Kidney (tissue), 14 donors: ENCODE data around the gene CXXC5. TPM values are rescaled to one million over a fixed set of nuclear protein-coding genes. Genes with fewer than 3 reads are reported as not detected.

Source experiments
- DNase-seq, 5 donors: peaks; one replicate each; pipeline ENCODE4 v3.0.0-alpha.2; 2013 to 2020
- FAIRE-seq: peaks from 2 replicates; lab custom pipeline; 2012; peaks lifted over from hg19 to GRCh38; lab: Jason Lieb, UNC
- H3K27ac ChIP-seq, 2 donors: one replicate each; pipeline ENCODE4 v1.7.0; 2013; ENCODE audit warnings: low read depth in 2 of 2, low read length in 2 of 2, inconsistent platforms in 1 of 2
- H3K27me3 ChIP-seq: one replicate; pipeline ENCODE4 v1.7.1; 2013; ENCODE audit warnings: low read length, inconsistent platforms; ENCODE audit not compliant: control insufficient read depth, insufficient read depth
- H3K36me3 ChIP-seq, 3 donors: one replicate each; pipeline versions ENCODE4 v1.7.0 to v1.7.1; 2013; ENCODE audit warnings: low read length in 3 of 3, control low read depth in 1 of 3, inconsistent platforms in 1 of 3; ENCODE audit not compliant: insufficient read depth in 3 of 3, control insufficient read depth in 2 of 3
- H3K4me1 ChIP-seq, 3 donors: one replicate each; pipeline versions ENCODE4 v1.7.0 to v1.7.1; 2013; ENCODE audit warnings: low read length in 3 of 3, inconsistent platforms in 1 of 3, low read depth in 1 of 3; ENCODE audit not compliant: control insufficient read depth in 2 of 3, insufficient read depth in 2 of 3
- H3K4me3 ChIP-seq, 3 donors: one replicate each; pipeline versions ENCODE4 v1.7.0 to v1.8.1; 2013; ENCODE audit warnings: low read length in 3 of 3, control low read depth in 1 of 3, inconsistent platforms in 1 of 3
- H3K9ac ChIP-seq, 3 donors: one replicate each; pipeline versions ENCODE4 v1.7.0 to v1.7.1; 2013; ENCODE audit warnings: low read length in 3 of 3, control low read depth in 1 of 3, inconsistent platforms in 1 of 3
- H3K9me3 ChIP-seq, 3 donors: one replicate each; pipeline versions ENCODE4 v1.7.0 to v1.7.1; 2013; ENCODE audit warnings: low read length in 3 of 3, control low read depth in 1 of 3, inconsistent platforms in 1 of 3; ENCODE audit not compliant: control insufficient read depth in 2 of 3, insufficient read depth in 1 of 3
- CTCF ChIP-seq: IDR thresholded peaks from 3 replicates; pipeline ENCODE4 v1.5.1; 2012; ENCODE audit warnings: mild to moderate bottlenecking, moderate library complexity, borderline replicate concordance; ENCODE audit not compliant: insufficient read depth; ENCODE audit errors: extremely low read depth
- intact Hi-C: fragments of 100-400 bp; cut with DNase I; formaldehyde crosslinking; loops from one replicate; pipeline ENCODE4 v1.11.1; 2022
- polyA plus RNA-seq: library from polyadenylated mRNA; stranded (reverse); fragments of 350-450 nt; fragmentation: Illumina TruSeq; extraction: RNeasy Lipid Tissue Mini Kit (QIAGEN cat#74804); gene quantifications from one replicate; pipeline ENCODE4 v1.2.3, GENCODE V29; 2014; ENCODE audit warnings: low read depth, low replicate concordance; ENCODE audit not compliant: insufficient read depth
- total RNA-seq: library from RNA; stranded (reverse); fragmentation: NEBNext Ultra II Directional; extraction: Animal tissue kit (Norgen Biotek cat#: 25700); gene quantifications from one replicate; pipeline ENCODE4 v1.2.1, GENCODE V29; 2021
- donor health status: control.
- donor health status: control.
- donor health status: control.
- donor health status: control.
- donor health status: control.
- donor health status: DM: yes; HTN: yes; CAD: no.
- donor health status: Normal renal cell carcinoma (clear cell type).

Gene CXXC5
- total and polyA plus RNA-seq, 2 donors from 2014 or later, result 116 to 122 TPM

GRCh38 chr5:139650689-139651042, 2.5 kb downstream of the CXXC5 start:
- H3K27ac ChIP-seq, result peak overlapping the region; percentile 88 to 90
- peak overlapping the region; percentile 27 to 94 (median 32) for H3K9ac ChIP-seq
- peak overlapping the region; percentile 60 to 82 (median 66) for H3K4me3 ChIP-seq
- intact Hi-C loops, result no loop called here
- TF ChIP-seq CTCF, result no peak
- no peaks in the 10 kb centered on the region for H3K27me3 ChIP-seq
- no peaks in the 10 kb centered on the region for H3K36me3 ChIP-seq
- peak in 2 of 5 donors; percentile 48 to 69 for DNase-seq
- no peaks in the 10 kb centered on the region for H3K9me3 ChIP-seq
- H3K4me1 ChIP-seq, result peaks cover 12 to 50% (median 48%) of the 10 kb centered on the region in 3 donors
- no peak for FAIRE-seq

- no peak for FAIRE-seq
- no peak for TF ChIP-seq CTCF
- intact Hi-C loops, result no loop called here
- Histone ChIP-seq H3K4me3 (peak overlapping the region; percentile 60 to 82 (median 66)), H3K4me1 (peaks cover 12 to 53% (median 53%) of the 10 kb centered on the region in 3 donors), H3K9me3 (no peaks in the 10 kb centered on the region), H3K27me3 (no peaks in the 10 kb centered on the region), H3K9ac (peak overlapping the region; percentile 27 to 94 (median 32)), H3K27ac (peak overlapping the region; percentile 88 to 90), H3K36me3 (no peaks in the 10 kb centered on the region)
- peak; percentile 88 to 92 (median 90) for DNase-seq
Observed at GRCh38 chr5:139651043-139651834, 3.1 kb downstream of the CXXC5 start.

GRCh38 chr5:139651853-139652787, 4.0 kb downstream of the CXXC5 start:
- H3K4me3 ChIP-seq, result peak overlapping the region; percentile 51 to 66 (median 53)
- H3K36me3 ChIP-seq, result no peaks in the 10 kb centered on the region
- DNase-seq, result peak; percentile 93 to 95 (median 94)
- H3K27me3 ChIP-seq, result no peaks in the 10 kb centered on the region
- H3K4me1 ChIP-seq, result peaks cover 12 to 53% (median 53%) of the 10 kb centered on the region in 3 donors
- intact Hi-C loops, result no loop called here
- H3K9me3 ChIP-seq, result no peaks in the 10 kb centered on the region
- no peak for TF ChIP-seq CTCF
- peak overlapping the region; percentile 17 to 65 (median 44) for H3K9ac ChIP-seq
- no peak for FAIRE-seq
- H3K27ac ChIP-seq, result peak overlapping the region; percentile 89 to 90
